Skeletal muscle tissue (tissue), 4 donors: ENCODE data around the gene FRMD4A. TPM values are rescaled to one million over a fixed set of nuclear protein-coding genes. Genes with fewer than 3 reads are reported as not detected.

Experiments
- H3K27ac ChIP-seq: one replicate; pipeline ENCODE4 v1.7.0; 2013; ENCODE audit warnings: mild to moderate bottlenecking, low read depth, low read length, inconsistent platforms
- H3K27me3 ChIP-seq, 3 donors: one replicate each; pipeline ENCODE4 v1.7.0; 2013; ENCODE audit warnings: low read length in 3 of 3; ENCODE audit not compliant: control insufficient read depth in 3 of 3, insufficient read depth in 3 of 3
- H3K36me3 ChIP-seq, 3 donors: one replicate each; pipeline ENCODE4 v1.7.0; 2013; ENCODE audit warnings: low read length in 3 of 3; ENCODE audit not compliant: control insufficient read depth in 3 of 3, insufficient read depth in 3 of 3
- H3K4me1 ChIP-seq, 3 donors: one replicate each; pipeline ENCODE4 v1.7.0; 2013; ENCODE audit warnings: low read length in 3 of 3, mild to moderate bottlenecking in 3 of 3; ENCODE audit not compliant: control insufficient read depth in 3 of 3, insufficient read depth in 3 of 3
- H3K4me3 ChIP-seq, 3 donors: one replicate each; pipeline ENCODE4 v1.7.0; 2013; ENCODE audit warnings: low read length in 3 of 3
- H3K9ac ChIP-seq, 3 donors: one replicate each; pipeline ENCODE4 v1.7.0; 2013; ENCODE audit warnings: low read length in 3 of 3, mild to moderate bottlenecking in 3 of 3, moderate library complexity in 2 of 3, low read depth in 1 of 3
- H3K9me3 ChIP-seq, 3 donors: one replicate each; pipeline ENCODE4 v1.7.0; 2013; ENCODE audit warnings: low read length in 3 of 3; ENCODE audit not compliant: control insufficient read depth in 3 of 3
- total RNA-seq: library from RNA; depleted of rRNA; stranded (reverse); fragments of >200 nt; gene quantifications from one replicate; pipeline ENCODE4 v1.2.3, GENCODE V29; 2014
- donor health status: Osteomylitis.

Gene FRMD4A
- total RNA-seq, 1 donor from 2014 or later: 19.3 TPM

GRCh38 chr10:13794992-13795612, 535.6 kb downstream of the FRMD4A start:
- peaks cover 0 to 1% (median 0%) of the 10 kb centered on the region in 3 donors for H3K36me3 ChIP-seq
- no peak overlapping the region for H3K4me3 ChIP-seq

GRCh38 chr10:13792006-13792405, 538.7 kb downstream of the FRMD4A start:
- H3K9me3 ChIP-seq: no peaks in the 10 kb centered on the region
- H3K4me3 ChIP-seq: no peak overlapping the region
- no peak overlapping the region for H3K27ac ChIP-seq
- H3K36me3 ChIP-seq: peaks cover 0 to under 1% (median 0%) of the 10 kb centered on the region in 3 donors
- no peak overlapping the region for H3K9ac ChIP-seq
- no peaks in the 10 kb centered on the region for H3K27me3 ChIP-seq
- peaks cover 22 to 30% (median 29%) of the 10 kb centered on the region in 3 donors for H3K4me1 ChIP-seq

More at GRCh38 chr10:13794992-13795612, 535.6 kb downstream of the FRMD4A start:
- H3K9me3 ChIP-seq: no peaks in the 10 kb centered on the region
- peaks cover 0 to 10% (median 2%) of the 10 kb centered on the region in 3 donors for H3K4me1 ChIP-seq
- no peaks in the 10 kb centered on the region for H3K27me3 ChIP-seq
- no peak overlapping the region for H3K27ac ChIP-seq
- H3K9ac ChIP-seq: no peak overlapping the region

GRCh38 chr10:13791483-13791882, 539.2 kb downstream of the FRMD4A start:
- Histone ChIP-seq H3K4me3 (no peak overlapping the region), H3K4me1 (peaks cover 23 to 30% (median 29%) of the 10 kb centered on the region in 3 donors), H3K9me3 (no peaks in the 10 kb centered on the region), H3K36me3 (no peaks in the 10 kb centered on the region), H3K27me3 (no peaks in the 10 kb centered on the region), H3K27ac (no peak overlapping the region), H3K9ac (no peak overlapping the region)

GRCh38 chr10:13790196-13790595, 540.5 kb downstream of the FRMD4A start:
- no peak overlapping the region for H3K27ac ChIP-seq
- H3K36me3 ChIP-seq: no peaks in the 10 kb centered on the region
- peak overlapping the region in 1 of 3 donors; percentile 16 for H3K9ac ChIP-seq
- H3K4me3 ChIP-seq: no peak overlapping the region
- H3K4me1 ChIP-seq: peaks cover 23 to 29% (median 28%) of the 10 kb centered on the region in 3 donors
- H3K27me3 ChIP-seq: no peaks in the 10 kb centered on the region
- H3K9me3 ChIP-seq: no peaks in the 10 kb centered on the region

GRCh38 chr10:13789448-13789829, 541.3 kb downstream of the FRMD4A start:
- peak overlapping the region; percentile 62 for H3K27ac ChIP-seq
- H3K4me3 ChIP-seq: no peak overlapping the region
- H3K36me3 ChIP-seq: no peaks in the 10 kb centered on the region
- H3K9ac ChIP-seq: no peak overlapping the region
- H3K27me3 ChIP-seq: no peaks in the 10 kb centered on the region
- no peaks in the 10 kb centered on the region for H3K9me3 ChIP-seq
- peaks cover 23 to 29% (median 28%) of the 10 kb centered on the region in 3 donors for H3K4me1 ChIP-seq

GRCh38 chr10:13788711-13789447, 541.8 kb downstream of the FRMD4A start:
- Histone ChIP-seq H3K27ac (peak overlapping the region; percentile 62), H3K4me3 (peak overlapping the region in 1 of 3 donors; percentile 7), H3K27me3 (no peaks in the 10 kb centered on the region), H3K9me3 (no peaks in the 10 kb centered on the region), H3K4me1 (peaks cover 23 to 29% (median 28%) of the 10 kb centered on the region in 3 donors), H3K9ac (peak overlapping the region in 1 of 3 donors; percentile 60), H3K36me3 (no peaks in the 10 kb centered on the region)

- Histone ChIP-seq H3K4me3 (no peak overlapping the region), H3K4me1 (peaks cover 23 to 29% (median 28%) of the 10 kb centered on the region in 3 donors), H3K9me3 (no peaks in the 10 kb centered on the region), H3K27me3 (no peaks in the 10 kb centered on the region), H3K36me3 (no peaks in the 10 kb centered on the region), H3K9ac (peak overlapping the region in 1 of 3 donors; percentile 60), H3K27ac (peak overlapping the region; percentile 62)
These were observed 542.5 kb downstream of the FRMD4A start for GRCh38 chr10:13788320-13788600.

GRCh38 chr10:13787015-13787421, 543.7 kb downstream of the FRMD4A start:
- peak overlapping the region; percentile 51 for H3K27ac ChIP-seq

GRCh38 chr10:13784067-13784466, 546.7 kb downstream of the FRMD4A start:
- no peaks in the 10 kb centered on the region for H3K36me3 ChIP-seq

More at GRCh38 chr10:13787015-13787421, 543.7 kb downstream of the FRMD4A start:
- no peaks in the 10 kb centered on the region for H3K9me3 ChIP-seq
- no peaks in the 10 kb centered on the region for H3K27me3 ChIP-seq
- no peak overlapping the region for H3K9ac ChIP-seq
- H3K4me1 ChIP-seq: peaks cover 23 to 29% (median 28%) of the 10 kb centered on the region in 3 donors
- no peaks in the 10 kb centered on the region for H3K36me3 ChIP-seq
- no peak overlapping the region for H3K4me3 ChIP-seq

GRCh38 chr10:13779748-13780147, 551.0 kb downstream of the FRMD4A start:
- peaks cover 0 to 7% (median 0%) of the 10 kb centered on the region in 3 donors for H3K27me3 ChIP-seq
- H3K9ac ChIP-seq: no peak overlapping the region
- H3K4me1 ChIP-seq: no peaks in the 10 kb centered on the region
- no peaks in the 10 kb centered on the region for H3K9me3 ChIP-seq
- H3K27ac ChIP-seq: no peak overlapping the region
- no peaks in the 10 kb centered on the region for H3K36me3 ChIP-seq
- H3K4me3 ChIP-seq: no peak overlapping the region

More at GRCh38 chr10:13784067-13784466, 546.7 kb downstream of the FRMD4A start:
- Histone ChIP-seq H3K4me1 (peaks cover 15 to 18% (median 18%) of the 10 kb centered on the region in 3 donors), H3K9ac (no peak overlapping the region), H3K4me3 (no peak overlapping the region), H3K27ac (no peak overlapping the region), H3K27me3 (no peaks in the 10 kb centered on the region), H3K9me3 (no peaks in the 10 kb centered on the region)
